ENCODE measurements around the gene SPTLC2. TPM values are rescaled to one million over a fixed set of nuclear protein-coding genes. Genes with fewer than 3 reads are reported as not detected.

The SPTLC2 gene
- total and polyA plus RNA-seq, 2 of the 13 experiments (the other 11 are each of a cell fraction or from before 2014, with no cell fraction given), result 17.4 to 17.5 TPM

DNA sequence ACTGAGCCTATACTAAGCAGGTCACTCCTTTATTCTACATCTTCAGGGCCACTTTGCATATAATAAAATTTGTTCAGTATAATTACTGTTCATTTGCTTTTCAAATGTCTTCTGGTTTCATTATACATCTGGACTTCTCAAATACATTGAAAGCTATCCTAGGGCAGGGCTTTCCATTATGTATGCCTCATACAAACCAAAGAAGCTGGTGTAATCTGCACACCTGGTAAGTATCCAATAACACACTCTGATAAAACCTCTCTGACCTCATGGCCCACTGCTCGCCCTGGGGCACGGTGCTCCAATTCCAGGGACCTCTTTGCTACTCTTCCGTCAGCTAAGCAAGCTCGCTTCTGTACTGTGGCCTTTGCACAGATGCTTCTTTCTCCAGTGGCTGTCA is 95.9 kb downstream of the SPTLC2 start (continued):
- TF ChIP-seq, protein P1, sequence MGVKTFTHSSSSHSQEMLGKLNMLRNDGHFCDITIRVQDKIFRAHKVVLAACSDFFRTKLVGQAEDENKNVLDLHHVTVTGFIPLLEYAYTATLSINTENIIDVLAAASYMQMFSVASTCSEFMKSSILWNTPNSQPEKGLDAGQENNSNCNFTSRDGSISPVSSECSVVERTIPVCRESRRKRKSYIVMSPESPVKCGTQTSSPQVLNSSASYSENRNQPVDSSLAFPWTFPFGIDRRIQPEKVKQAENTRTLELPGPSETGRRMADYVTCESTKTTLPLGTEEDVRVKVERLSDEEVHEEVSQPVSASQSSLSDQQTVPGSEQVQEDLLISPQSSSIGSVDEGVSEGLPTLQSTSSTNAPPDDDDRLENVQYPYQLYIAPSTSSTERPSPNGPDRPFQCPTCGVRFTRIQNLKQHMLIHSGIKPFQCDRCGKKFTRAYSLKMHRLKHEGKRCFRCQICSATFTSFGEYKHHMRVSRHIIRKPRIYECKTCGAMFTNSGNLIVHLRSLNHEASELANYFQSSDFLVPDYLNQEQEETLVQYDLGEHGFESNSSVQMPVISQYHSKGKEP (CRISPR knock-in tag; IDR thresholded peaks at IDR 0.05), result no peak
- TF ChIP-seq ZFY (CRISPR knock-in tag; IDR thresholded peaks at IDR 0.05), result no peak
- no peak for TF ChIP-seq KDM1A (CRISPR knock-in tag; IDR thresholded peaks at IDR 0.05)
- TF ChIP-seq, protein P2, sequence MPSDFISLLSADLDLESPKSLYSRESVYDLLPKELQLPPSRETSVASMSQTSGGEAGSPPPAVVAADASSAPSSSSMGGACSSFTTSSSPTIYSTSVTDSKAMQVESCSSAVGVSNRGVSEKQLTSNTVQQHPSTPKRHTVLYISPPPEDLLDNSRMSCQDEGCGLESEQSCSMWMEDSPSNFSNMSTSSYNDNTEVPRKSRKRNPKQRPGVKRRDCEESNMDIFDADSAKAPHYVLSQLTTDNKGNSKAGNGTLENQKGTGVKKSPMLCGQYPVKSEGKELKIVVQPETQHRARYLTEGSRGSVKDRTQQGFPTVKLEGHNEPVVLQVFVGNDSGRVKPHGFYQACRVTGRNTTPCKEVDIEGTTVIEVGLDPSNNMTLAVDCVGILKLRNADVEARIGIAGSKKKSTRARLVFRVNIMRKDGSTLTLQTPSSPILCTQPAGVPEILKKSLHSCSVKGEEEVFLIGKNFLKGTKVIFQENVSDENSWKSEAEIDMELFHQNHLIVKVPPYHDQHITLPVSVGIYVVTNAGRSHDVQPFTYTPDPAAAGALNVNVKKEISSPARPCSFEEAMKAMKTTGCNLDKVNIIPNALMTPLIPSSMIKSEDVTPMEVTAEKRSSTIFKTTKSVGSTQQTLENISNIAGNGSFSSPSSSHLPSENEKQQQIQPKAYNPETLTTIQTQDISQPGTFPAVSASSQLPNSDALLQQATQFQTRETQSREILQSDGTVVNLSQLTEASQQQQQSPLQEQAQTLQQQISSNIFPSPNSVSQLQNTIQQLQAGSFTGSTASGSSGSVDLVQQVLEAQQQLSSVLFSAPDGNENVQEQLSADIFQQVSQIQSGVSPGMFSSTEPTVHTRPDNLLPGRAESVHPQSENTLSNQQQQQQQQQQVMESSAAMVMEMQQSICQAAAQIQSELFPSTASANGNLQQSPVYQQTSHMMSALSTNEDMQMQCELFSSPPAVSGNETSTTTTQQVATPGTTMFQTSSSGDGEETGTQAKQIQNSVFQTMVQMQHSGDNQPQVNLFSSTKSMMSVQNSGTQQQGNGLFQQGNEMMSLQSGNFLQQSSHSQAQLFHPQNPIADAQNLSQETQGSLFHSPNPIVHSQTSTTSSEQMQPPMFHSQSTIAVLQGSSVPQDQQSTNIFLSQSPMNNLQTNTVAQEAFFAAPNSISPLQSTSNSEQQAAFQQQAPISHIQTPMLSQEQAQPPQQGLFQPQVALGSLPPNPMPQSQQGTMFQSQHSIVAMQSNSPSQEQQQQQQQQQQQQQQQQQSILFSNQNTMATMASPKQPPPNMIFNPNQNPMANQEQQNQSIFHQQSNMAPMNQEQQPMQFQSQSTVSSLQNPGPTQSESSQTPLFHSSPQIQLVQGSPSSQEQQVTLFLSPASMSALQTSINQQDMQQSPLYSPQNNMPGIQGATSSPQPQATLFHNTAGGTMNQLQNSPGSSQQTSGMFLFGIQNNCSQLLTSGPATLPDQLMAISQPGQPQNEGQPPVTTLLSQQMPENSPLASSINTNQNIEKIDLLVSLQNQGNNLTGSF (CRISPR knock-in tag; IDR thresholded peaks at IDR 0.05), result no peak
- TF ChIP-seq, protein P3, sequence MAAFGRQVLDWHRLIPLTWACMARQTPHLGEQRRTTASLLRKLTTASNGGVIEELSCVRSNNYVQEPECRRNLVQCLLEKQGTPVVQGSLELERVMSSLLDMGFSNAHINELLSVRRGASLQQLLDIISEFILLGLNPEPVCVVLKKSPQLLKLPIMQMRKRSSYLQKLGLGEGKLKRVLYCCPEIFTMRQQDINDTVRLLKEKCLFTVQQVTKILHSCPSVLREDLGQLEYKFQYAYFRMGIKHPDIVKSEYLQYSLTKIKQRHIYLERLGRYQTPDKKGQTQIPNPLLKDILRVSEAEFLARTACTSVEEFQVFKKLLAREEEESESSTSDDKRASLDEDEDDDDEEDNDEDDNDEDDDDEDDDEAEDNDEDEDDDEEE (CRISPR knock-in tag; IDR thresholded peaks at IDR 0.05), result no peak
- TF ChIP-seq, protein P4, sequence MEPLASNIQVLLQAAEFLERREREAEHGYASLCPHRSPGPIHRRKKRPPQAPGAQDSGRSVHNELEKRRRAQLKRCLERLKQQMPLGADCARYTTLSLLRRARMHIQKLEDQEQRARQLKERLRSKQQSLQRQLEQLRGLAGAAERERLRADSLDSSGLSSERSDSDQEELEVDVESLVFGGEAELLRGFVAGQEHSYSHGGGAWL (CRISPR knock-in tag; IDR thresholded peaks at IDR 0.05), result no peak
- no peak for TF ChIP-seq FIP1L1 (IDR thresholded peaks at IDR 0.05; ENCODE audit: borderline replicate concordance, insufficient read depth, low read depth, low read length)
- no peak for TF ChIP-seq AHR (CRISPR knock-in tag; IDR thresholded peaks at IDR 0.05)
- TF ChIP-seq NFATC3 (CRISPR knock-in tag; IDR thresholded peaks at IDR 0.05), result no peak
- TF ChIP-seq ZNF224 (CRISPR knock-in tag; IDR thresholded peaks at IDR 0.05), result no peak
- TF ChIP-seq ZNF251 (CRISPR knock-in tag; IDR thresholded peaks at IDR 0.05), result no peak
- TF ChIP-seq ZNF788 (CRISPR knock-in tag; IDR thresholded peaks at IDR 0.05; ENCODE audit: borderline replicate concordance), result no peak
